AML-193 (cell line): ENCODE measurements around the gene PFDN5.
"Not testable (repeated sequence)": the region's sequence is repeated elsewhere in the genome, so short reads cannot be mapped to it uniquely, and the experiment has no call there.

Experiments
- DNase-seq, 2 experiments: peaks; one replicate each; lab custom pipeline; 2025; lab: John Stamatoyannopoulos, UW

Gene PFDN5

GRCh38 chr12:53327435-53328042 lies 32.2 kb downstream of the PFDN5 start:
- DNase-seq, result peak; percentile 11 to 30

GRCh38 chr12:53328043-53328435 lies 32.7 kb downstream of the PFDN5 start:
- DNase-seq, result no peak

GRCh38 chr12:53330671-53331070 lies 35.3 kb downstream of the PFDN5 start:
- DNase-seq, result no peak

- DNase-seq, result not testable (repeated sequence)
Measured at GRCh38 chr12:53332339-53332738, 37.0 kb downstream of the PFDN5 start.

GRCh38 chr12:53332744-53333143 lies 37.4 kb downstream of the PFDN5 start:
- no peak for DNase-seq

- no peak for DNase-seq
Measured at GRCh38 chr12:53333289-53333688, 37.9 kb downstream of the PFDN5 start.

- DNase-seq, result no peak
Measured at GRCh38 chr12:53333845-53334244, 38.5 kb downstream of the PFDN5 start.

- no peak for DNase-seq
Measured at GRCh38 chr12:53334822-53335221, 39.5 kb downstream of the PFDN5 start.

GRCh38 chr12:53336181-53336681 lies 40.9 kb downstream of the PFDN5 start, which contains the start of gene SP7:
TSS of gene SP7 (minus strand) at chr12:53336354. CDS start at chr12:53335646, 708 bp downstream.
- DNase-seq, result peak in 1 of 2 experiments; percentile 41

GRCh38 chr12:53338017-53338416 lies 42.7 kb downstream of the PFDN5 start:
- no peak for DNase-seq

- no peak for DNase-seq
Measured at GRCh38 chr12:53338916-53339315, 43.6 kb downstream of the PFDN5 start.

GRCh38 chr12:53340398-53340797 lies 45.1 kb downstream of the PFDN5 start:
- DNase-seq, result no peak

- DNase-seq, result no peak
Measured at GRCh38 chr12:53343449-53343848, 48.1 kb downstream of the PFDN5 start.

- no peak for DNase-seq
Measured at GRCh38 chr12:53343969-53344368, 48.6 kb downstream of the PFDN5 start.

GRCh38 chr12:53344487-53344823 lies 49.1 kb downstream of the PFDN5 start:
- no peak for DNase-seq

- peak; percentile 58 to 60 for DNase-seq
Measured at GRCh38 chr12:53344824-53345485, 49.6 kb downstream of the PFDN5 start.

GRCh38 chr12:53345486-53346188 lies 50.3 kb downstream of the PFDN5 start:
- no peak for DNase-seq

GRCh38 chr12:53346491-53346890 lies 51.1 kb downstream of the PFDN5 start:
- no peak for DNase-seq

- no peak for DNase-seq
Measured at GRCh38 chr12:53347905-53348304, 52.6 kb downstream of the PFDN5 start.
